ENCODE data around the gene TECPR1. TPM values are rescaled to one million over a fixed set of nuclear protein-coding genes. Genes with fewer than 3 reads are reported as not detected.

Gene TECPR1
- total RNA-seq, 1 donor from 2014 or later, result 23.9 TPM

- H3K4me1 Mint-ChIP-seq (ENCODE audit: low read depth, unreplicated experiment), result peaks cover 24% of the 10 kb centered on the region
- no peak overlapping the region for H2AFZ ChIP-seq (ENCODE audit: low read depth, low read length)
- peaks cover 71% of the 10 kb centered on the region for H3K79me2 ChIP-seq (ENCODE audit: insufficient read depth, low read length)
- H3K36me3 ChIP-seq (ENCODE audit: insufficient read depth, low read length), result no peaks in the 10 kb centered on the region
- FAIRE-seq, result no peak
- peaks cover 2% of the 10 kb centered on the region for H3K36me3 Mint-ChIP-seq (ENCODE audit: low read depth, unreplicated experiment)
- H3K4me3 ChIP-seq (ENCODE audit: insufficient read depth, low read depth, low read length), result peak overlapping the region; percentile 84
- peak overlapping the region; percentile 45 for H3K27ac ChIP-seq (ENCODE audit: low read depth, low read length)
- TF ChIP-seq CTCF (IDR thresholded peaks at IDR 0.05; ENCODE audit: insufficient read depth, low read depth, low read length) (no peak), EZH2 (IDR thresholded peaks at IDR 0.05; ENCODE audit: insufficient read depth, low read length) (no peak)
- peak overlapping the region; percentile 95 for H3K9ac ChIP-seq (ENCODE audit: low read length)
- no peaks in the 10 kb centered on the region for H3K9me3 ChIP-seq (ENCODE audit: insufficient read depth, low read depth, low read length)
- H4K20me1 ChIP-seq (ENCODE audit: insufficient read depth, low read length), result peaks cover 64% of the 10 kb centered on the region
- peak overlapping the region; percentile 90 for H3K4me3 Mint-ChIP-seq (ENCODE audit: unreplicated experiment)
- H3K9me3 Mint-ChIP-seq (ENCODE audit: unreplicated experiment), result no peaks in the 10 kb centered on the region
- peak overlapping the region; percentile 100 for H3K4me2 ChIP-seq (ENCODE audit: low read length)
- no peak overlapping the region for H3K27ac Mint-ChIP-seq (ENCODE audit: unreplicated experiment)
- peaks cover 50% of the 10 kb centered on the region for H3K4me1 ChIP-seq (ENCODE audit: insufficient read depth, low read length)
- H3K27me3 ChIP-seq (ENCODE audit: insufficient read depth, low read length), result no peaks in the 10 kb centered on the region
- no peak for DNase-seq (ENCODE audit: low read depth)
- H3K27me3 Mint-ChIP-seq (ENCODE audit: low read depth, unreplicated experiment), result no peaks in the 10 kb centered on the region
These were observed 31.8 kb upstream of the TECPR1 start for GRCh38 chr7:98283887-98284222.

GRCh38 chr7:98283127-98283886 is 31.3 kb upstream of the TECPR1 start:
- no peak overlapping the region for H2AFZ ChIP-seq (ENCODE audit: low read depth, low read length)
- H3K36me3 ChIP-seq (ENCODE audit: insufficient read depth, low read length), result no peaks in the 10 kb centered on the region
- H3K9ac ChIP-seq (ENCODE audit: low read length), result peak overlapping the region; percentile 95
- no peaks in the 10 kb centered on the region for H3K27me3 ChIP-seq (ENCODE audit: insufficient read depth, low read length)
- peaks cover 50% of the 10 kb centered on the region for H3K4me1 ChIP-seq (ENCODE audit: insufficient read depth, low read length)
- Mint-ChIP-seq H3K4me3 (ENCODE audit: unreplicated experiment) (peak overlapping the region; percentile 90), H3K36me3 (ENCODE audit: low read depth, unreplicated experiment) (peaks cover 2% of the 10 kb centered on the region), H3K27ac (ENCODE audit: unreplicated experiment) (peak overlapping the region; percentile 34), H3K4me1 (ENCODE audit: low read depth, unreplicated experiment) (peaks cover 24% of the 10 kb centered on the region), H3K27me3 (ENCODE audit: low read depth, unreplicated experiment) (no peaks in the 10 kb centered on the region), H3K9me3 (ENCODE audit: unreplicated experiment) (no peaks in the 10 kb centered on the region)
- H3K27ac ChIP-seq (ENCODE audit: low read depth, low read length), result peak overlapping the region; percentile 45
- peak overlapping the region; percentile 100 for H3K4me2 ChIP-seq (ENCODE audit: low read length)
- DNase-seq (ENCODE audit: low read depth) (peak; percentile 51), FAIRE-seq (peak; percentile 41)
- no peak for TF ChIP-seq CTCF (IDR thresholded peaks at IDR 0.05; ENCODE audit: insufficient read depth, low read depth, low read length)
- no peak for TF ChIP-seq EZH2 (IDR thresholded peaks at IDR 0.05; ENCODE audit: insufficient read depth, low read length)
- H3K79me2 ChIP-seq (ENCODE audit: insufficient read depth, low read length), result peaks cover 66% of the 10 kb centered on the region
- no peaks in the 10 kb centered on the region for H3K9me3 ChIP-seq (ENCODE audit: insufficient read depth, low read depth, low read length)
- peaks cover 59% of the 10 kb centered on the region for H4K20me1 ChIP-seq (ENCODE audit: insufficient read depth, low read length)
- H3K4me3 ChIP-seq (ENCODE audit: insufficient read depth, low read depth, low read length), result peak overlapping the region; percentile 84

- H3K36me3 Mint-ChIP-seq (ENCODE audit: low read depth, unreplicated experiment), result peaks cover 2% of the 10 kb centered on the region
- peaks cover 53% of the 10 kb centered on the region for H4K20me1 ChIP-seq (ENCODE audit: insufficient read depth, low read length)
- no peaks in the 10 kb centered on the region for H3K27me3 ChIP-seq (ENCODE audit: insufficient read depth, low read length)
- no peaks in the 10 kb centered on the region for H3K9me3 Mint-ChIP-seq (ENCODE audit: unreplicated experiment)
- no peaks in the 10 kb centered on the region for H3K27me3 Mint-ChIP-seq (ENCODE audit: low read depth, unreplicated experiment)
- FAIRE-seq (no peak), DNase-seq (ENCODE audit: low read depth) (no peak)
- H3K9me3 ChIP-seq (ENCODE audit: insufficient read depth, low read depth, low read length), result no peaks in the 10 kb centered on the region
- H2AFZ ChIP-seq (ENCODE audit: low read depth, low read length), result no peak overlapping the region
- TF ChIP-seq CTCF (IDR thresholded peaks at IDR 0.05; ENCODE audit: insufficient read depth, low read depth, low read length), result no peak
- TF ChIP-seq EZH2 (IDR thresholded peaks at IDR 0.05; ENCODE audit: insufficient read depth, low read length), result no peak
- peak overlapping the region; percentile 95 for H3K9ac ChIP-seq (ENCODE audit: low read length)
- H3K4me3 Mint-ChIP-seq (ENCODE audit: unreplicated experiment), result peak overlapping the region; percentile 90
- peaks cover 50% of the 10 kb centered on the region for H3K4me1 ChIP-seq (ENCODE audit: insufficient read depth, low read length)
- H3K27ac Mint-ChIP-seq (ENCODE audit: unreplicated experiment), result peak overlapping the region; percentile 66
- peaks cover 60% of the 10 kb centered on the region for H3K79me2 ChIP-seq (ENCODE audit: insufficient read depth, low read length)
- H3K4me2 ChIP-seq (ENCODE audit: low read length), result peak overlapping the region; percentile 100
- H3K27ac ChIP-seq (ENCODE audit: low read depth, low read length), result peak overlapping the region; percentile 81
- H3K36me3 ChIP-seq (ENCODE audit: insufficient read depth, low read length), result no peaks in the 10 kb centered on the region
- H3K4me3 ChIP-seq (ENCODE audit: insufficient read depth, low read depth, low read length), result peak overlapping the region; percentile 84
- peaks cover 24% of the 10 kb centered on the region for H3K4me1 Mint-ChIP-seq (ENCODE audit: low read depth, unreplicated experiment)
These were observed 30.7 kb upstream of the TECPR1 start for GRCh38 chr7:98282703-98283102.

All from astrocyte (in vitro differentiated cells and primary cell).